ENCODE measurements around the gene CORIN. TPM values are rescaled to one million over a fixed set of nuclear protein-coding genes. Genes with fewer than 3 reads are reported as not detected.

CORIN gene
- total and polyA plus RNA-seq, 10 of the 15 experiments (the other 5 are each of a cell fraction or from before 2014, with no cell fraction given), result 0.02 to 0.45 (median 0.09) TPM; not detected in 3

GRCh38 chr4:47788126-47788525 lies 49.7 kb downstream of the CORIN start (continued):
- TF ChIP-seq, protein P1, sequence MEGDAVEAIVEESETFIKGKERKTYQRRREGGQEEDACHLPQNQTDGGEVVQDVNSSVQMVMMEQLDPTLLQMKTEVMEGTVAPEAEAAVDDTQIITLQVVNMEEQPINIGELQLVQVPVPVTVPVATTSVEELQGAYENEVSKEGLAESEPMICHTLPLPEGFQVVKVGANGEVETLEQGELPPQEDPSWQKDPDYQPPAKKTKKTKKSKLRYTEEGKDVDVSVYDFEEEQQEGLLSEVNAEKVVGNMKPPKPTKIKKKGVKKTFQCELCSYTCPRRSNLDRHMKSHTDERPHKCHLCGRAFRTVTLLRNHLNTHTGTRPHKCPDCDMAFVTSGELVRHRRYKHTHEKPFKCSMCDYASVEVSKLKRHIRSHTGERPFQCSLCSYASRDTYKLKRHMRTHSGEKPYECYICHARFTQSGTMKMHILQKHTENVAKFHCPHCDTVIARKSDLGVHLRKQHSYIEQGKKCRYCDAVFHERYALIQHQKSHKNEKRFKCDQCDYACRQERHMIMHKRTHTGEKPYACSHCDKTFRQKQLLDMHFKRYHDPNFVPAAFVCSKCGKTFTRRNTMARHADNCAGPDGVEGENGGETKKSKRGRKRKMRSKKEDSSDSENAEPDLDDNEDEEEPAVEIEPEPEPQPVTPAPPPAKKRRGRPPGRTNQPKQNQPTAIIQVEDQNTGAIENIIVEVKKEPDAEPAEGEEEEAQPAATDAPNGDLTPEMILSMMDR (IDR thresholded peaks at IDR 0.05 in 2 of 3, conservative IDR thresholded peaks at IDR 0.05 in 1 of 3; ENCODE audit: control insufficient read depth in 2 of 3, extremely low read depth in 1 of 3, insufficient read depth in 1 of 3, low read depth in 3 of 3, low read length in 3 of 3), result no peak
- TF ChIP-seq HDAC6 (IDR thresholded peaks at IDR 0.05; ENCODE audit: unreplicated experiment) (no peak), ZNF217 (IDR thresholded peaks at IDR 0.05) (no peak), EP300 (IDR thresholded peaks at IDR 0.05; ENCODE audit: borderline replicate concordance in 1 of 2, control insufficient read depth in 1 of 2, low read depth in 2 of 2, low read length in 2 of 2) (no peak), RBBP5 (conservative IDR thresholded peaks at IDR 0.05) (no peak), PKNOX1 (IDR thresholded peaks at IDR 0.05) (no peak), RELA (IDR thresholded peaks at IDR 0.05; ENCODE audit: borderline replicate concordance, partially characterized antibody) (no peak), PAX8 (IDR thresholded peaks at IDR 0.05) (no peak)
- TF ChIP-seq, protein P2, sequence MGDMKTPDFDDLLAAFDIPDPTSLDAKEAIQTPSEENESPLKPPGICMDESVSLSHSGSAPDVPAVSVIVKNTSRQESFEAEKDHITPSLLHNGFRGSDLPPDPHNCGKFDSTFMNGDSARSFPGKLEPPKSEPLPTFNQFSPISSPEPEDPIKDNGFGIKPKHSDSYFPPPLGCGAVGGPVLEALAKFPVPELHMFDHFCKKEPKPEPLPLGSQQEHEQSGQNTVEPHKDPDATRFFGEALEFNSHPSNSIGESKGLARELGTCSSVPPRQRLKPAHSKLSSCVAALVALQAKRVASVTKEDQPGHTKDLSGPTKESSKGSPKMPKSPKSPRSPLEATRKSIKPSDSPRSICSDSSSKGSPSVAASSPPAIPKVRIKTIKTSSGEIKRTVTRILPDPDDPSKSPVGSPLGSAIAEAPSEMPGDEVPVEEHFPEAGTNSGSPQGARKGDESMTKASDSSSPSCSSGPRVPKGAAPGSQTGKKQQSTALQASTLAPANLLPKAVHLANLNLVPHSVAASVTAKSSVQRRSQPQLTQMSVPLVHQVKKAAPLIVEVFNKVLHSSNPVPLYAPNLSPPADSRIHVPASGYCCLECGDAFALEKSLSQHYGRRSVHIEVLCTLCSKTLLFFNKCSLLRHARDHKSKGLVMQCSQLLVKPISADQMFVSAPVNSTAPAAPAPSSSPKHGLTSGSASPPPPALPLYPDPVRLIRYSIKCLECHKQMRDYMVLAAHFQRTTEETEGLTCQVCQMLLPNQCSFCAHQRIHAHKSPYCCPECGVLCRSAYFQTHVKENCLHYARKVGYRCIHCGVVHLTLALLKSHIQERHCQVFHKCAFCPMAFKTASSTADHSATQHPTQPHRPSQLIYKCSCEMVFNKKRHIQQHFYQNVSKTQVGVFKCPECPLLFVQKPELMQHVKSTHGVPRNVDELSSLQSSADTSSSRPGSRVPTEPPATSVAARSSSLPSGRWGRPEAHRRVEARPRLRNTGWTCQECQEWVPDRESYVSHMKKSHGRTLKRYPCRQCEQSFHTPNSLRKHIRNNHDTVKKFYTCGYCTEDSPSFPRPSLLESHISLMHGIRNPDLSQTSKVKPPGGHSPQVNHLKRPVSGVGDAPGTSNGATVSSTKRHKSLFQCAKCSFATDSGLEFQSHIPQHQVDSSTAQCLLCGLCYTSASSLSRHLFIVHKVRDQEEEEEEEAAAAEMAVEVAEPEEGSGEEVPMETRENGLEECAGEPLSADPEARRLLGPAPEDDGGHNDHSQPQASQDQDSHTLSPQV (IDR thresholded peaks at IDR 0.05), result no peak

Data from GM12878 (cell line).